ENCODE measurements around the gene TNFRSF21.

The TNFRSF21 gene

GRCh38 chr6:47309291-47310130 is at the start of gene TNFRSF21:
Gene TNFRSF21 (minus strand): TSS chr6:47309905. CDS start chr6:47309511, 394 bp downstream.
- peak; percentile 93 for DNase-seq (ENCODE audit: low spot score)
- TF ChIP-seq CTCF (IDR thresholded peaks at IDR 0.05; ENCODE audit: extremely low read depth, missing control alignments), result peak; percentile 97

DNA sequence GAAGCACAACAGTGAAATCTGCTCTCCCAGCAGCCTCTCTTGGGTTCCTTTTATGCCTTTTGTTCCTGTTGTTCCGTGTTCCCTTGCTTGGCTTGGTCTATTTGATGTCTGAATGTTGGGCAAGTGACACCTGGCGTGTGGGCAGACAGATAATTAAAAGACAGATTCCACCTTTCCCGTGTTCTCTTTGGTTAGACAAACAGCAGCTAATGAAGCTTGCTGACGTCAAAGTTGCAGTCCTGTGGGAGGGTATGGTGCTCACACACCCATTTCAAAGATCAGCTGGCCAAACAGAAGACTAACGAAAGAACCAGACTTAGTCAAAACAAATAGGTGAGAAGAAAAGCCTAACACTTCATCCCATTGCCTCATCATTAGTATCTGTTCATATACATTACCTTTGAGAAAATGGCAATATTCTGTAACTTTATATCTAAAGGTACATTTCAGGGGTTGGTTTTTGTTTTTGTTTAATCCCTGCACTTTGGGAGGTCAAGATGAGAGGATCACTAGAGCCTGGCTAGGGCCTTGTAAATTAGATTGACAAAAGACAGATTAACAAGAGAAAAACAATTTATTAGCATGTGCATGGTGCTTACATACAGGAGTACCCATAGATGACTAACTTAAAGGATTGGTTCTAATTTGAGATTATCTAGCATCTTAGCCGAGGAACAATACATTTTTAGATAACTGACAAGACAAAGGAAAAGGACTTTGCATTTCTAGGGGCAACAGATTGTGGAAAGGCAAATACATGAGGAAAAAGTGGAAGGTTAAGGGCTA is 48.9 kb upstream of the TNFRSF21 start:
- DNase-seq (ENCODE audit: low spot score), result no peak
- no peak for TF ChIP-seq CTCF (IDR thresholded peaks at IDR 0.05; ENCODE audit: extremely low read depth, missing control alignments)

GRCh38 chr6:47357827-47358226 is 48.1 kb upstream of the TNFRSF21 start:
- no peak for TF ChIP-seq CTCF (IDR thresholded peaks at IDR 0.05; ENCODE audit: extremely low read depth, missing control alignments)
- no peak for DNase-seq (ENCODE audit: low spot score)

DNA sequence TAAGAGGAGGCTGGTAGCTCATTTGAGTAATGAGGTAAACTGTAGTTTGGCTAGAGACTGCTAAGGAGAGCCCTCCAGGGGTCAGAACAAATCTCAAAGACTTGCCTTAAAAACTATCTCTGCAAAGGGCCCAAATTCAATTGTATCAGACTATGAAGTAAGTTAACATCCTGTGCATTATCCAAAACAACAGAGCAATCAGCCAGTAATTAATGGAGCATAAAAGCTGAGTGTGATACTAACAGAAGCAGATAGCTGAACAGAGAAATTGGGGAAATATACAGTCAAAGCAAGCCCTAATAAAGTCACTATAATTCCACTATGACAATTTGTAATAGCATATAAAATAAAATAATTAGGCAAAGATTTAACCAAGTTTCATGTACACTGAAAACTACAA is 45.8 kb upstream of the TNFRSF21 start:
- TF ChIP-seq CTCF (IDR thresholded peaks at IDR 0.05; ENCODE audit: extremely low read depth, missing control alignments), result no peak
- no peak for DNase-seq (ENCODE audit: low spot score)

GRCh38 chr6:47353871-47354270 is 44.2 kb upstream of the TNFRSF21 start:
- no peak for DNase-seq (ENCODE audit: low spot score)
- no peak for TF ChIP-seq CTCF (IDR thresholded peaks at IDR 0.05; ENCODE audit: extremely low read depth, missing control alignments)

GRCh38 chr6:47352966-47353365 is 43.3 kb upstream of the TNFRSF21 start:
- TF ChIP-seq CTCF (IDR thresholded peaks at IDR 0.05; ENCODE audit: extremely low read depth, missing control alignments), result no peak
- no peak for DNase-seq (ENCODE audit: low spot score)
